ENCODE data around the gene FAM162A. TPM values are rescaled to one million over a fixed set of nuclear protein-coding genes. Genes with fewer than 3 reads are reported as not detected.
A peak's percentile ranks its signal among the peaks of the same experiment; 100 is the strongest.

Gene FAM162A
- total and polyA plus RNA-seq, 9 donors = 29.8 to 117 (median 64.9) TPM

GRCh38 chr3:122355612-122356011 lies 28.4 kb upstream of the FAM162A start:
- Histone ChIP-seq H3K36me3 (no peaks in the 10 kb centered on the region), H3K4me3 (no peak overlapping the region), H3K27ac (no peak overlapping the region), H3K27me3 (no peaks in the 10 kb centered on the region), H3K9me3 (no peaks in the 10 kb centered on the region), H3K4me1 (ENCODE audit: insufficient read depth) (no peaks in the 10 kb centered on the region)
- WGBS, 3 donors = 76 to 84% (median 83%) methylated on average over 4 of the region's 4 CpGs
- DNase-seq = no peak
- TF ChIP-seq CTCF (IDR thresholded peaks at IDR 0.05) (no peak), POLR2A (IDR thresholded peaks at IDR 0.05) (no peak), EP300 (IDR thresholded peaks at IDR 0.05) (no peak)
- intact Hi-C loops (cut with DNase I) = no loop called here

GRCh38 chr3:122356402-122356801 lies 27.6 kb upstream of the FAM162A start:
- Histone ChIP-seq H3K4me3 (no peak overlapping the region), H3K27me3 (no peaks in the 10 kb centered on the region), H3K9me3 (no peaks in the 10 kb centered on the region), H3K27ac (no peak overlapping the region), H3K36me3 (no peaks in the 10 kb centered on the region), H3K4me1 (ENCODE audit: insufficient read depth) (no peaks in the 10 kb centered on the region)
- intact Hi-C loops (cut with DNase I) = no loop called here
- 66 to 76% (median 75%) methylated on average over 4 of the region's 4 CpGs for WGBS, 3 donors
- peak in 1 of 3 donors; percentile 21 for TF ChIP-seq CTCF (IDR thresholded peaks at IDR 0.05)
- TF ChIP-seq POLR2A (IDR thresholded peaks at IDR 0.05) = no peak
- peak; percentile 19 to 62 (median 49) for DNase-seq

GRCh38 chr3:122357828-122358702 lies 25.9 kb upstream of the FAM162A start:
- no peaks in the 10 kb centered on the region for H3K27me3 ChIP-seq
- no peaks in the 10 kb centered on the region for H3K9me3 ChIP-seq
- H3K4me3 ChIP-seq = no peak overlapping the region
- intact Hi-C loops (cut with DNase I) = no loop called here
- WGBS, 3 donors = 59 to 71% (median 63%) methylated on average over 2 of the region's 2 CpGs
- no peak for DNase-seq
- TF ChIP-seq EP300 (IDR thresholded peaks at IDR 0.05) = no peak
- no peak for TF ChIP-seq POLR2A (IDR thresholded peaks at IDR 0.05)
- TF ChIP-seq CTCF (IDR thresholded peaks at IDR 0.05) = no peak
- H3K36me3 ChIP-seq = no peaks in the 10 kb centered on the region
- H3K4me1 ChIP-seq (ENCODE audit: insufficient read depth) = no peaks in the 10 kb centered on the region
- H3K27ac ChIP-seq = no peak overlapping the region

GRCh38 chr3:122358703-122359032 lies 25.3 kb upstream of the FAM162A start:
- intact Hi-C loops (cut with DNase I) = no loop called here
- WGBS, 3 donors = 86 to 100% (median 92%) methylated on average over 2 of the region's 2 CpGs
- Histone ChIP-seq H3K9me3 (no peaks in the 10 kb centered on the region), H3K4me1 (ENCODE audit: insufficient read depth) (no peaks in the 10 kb centered on the region), H3K27me3 (no peaks in the 10 kb centered on the region), H3K4me3 (no peak overlapping the region), H3K27ac (no peak overlapping the region), H3K36me3 (no peaks in the 10 kb centered on the region)
- TF ChIP-seq EP300 (IDR thresholded peaks at IDR 0.05) (no peak), CTCF (IDR thresholded peaks at IDR 0.05) (no peak), POLR2A (IDR thresholded peaks at IDR 0.05) (no peak)
- no peak for DNase-seq
